ENCODE results near the gene CPM. TPM values are rescaled to one million over a fixed set of nuclear protein-coding genes. Genes with fewer than 3 reads are reported as not detected.

CPM gene
- 10 to 100 TPM; 17.3 to 36.2 (median 27.6) TPM for polyA plus RNA-seq (ENCODE audit: insufficient read length in 4 of 4)

DNA sequence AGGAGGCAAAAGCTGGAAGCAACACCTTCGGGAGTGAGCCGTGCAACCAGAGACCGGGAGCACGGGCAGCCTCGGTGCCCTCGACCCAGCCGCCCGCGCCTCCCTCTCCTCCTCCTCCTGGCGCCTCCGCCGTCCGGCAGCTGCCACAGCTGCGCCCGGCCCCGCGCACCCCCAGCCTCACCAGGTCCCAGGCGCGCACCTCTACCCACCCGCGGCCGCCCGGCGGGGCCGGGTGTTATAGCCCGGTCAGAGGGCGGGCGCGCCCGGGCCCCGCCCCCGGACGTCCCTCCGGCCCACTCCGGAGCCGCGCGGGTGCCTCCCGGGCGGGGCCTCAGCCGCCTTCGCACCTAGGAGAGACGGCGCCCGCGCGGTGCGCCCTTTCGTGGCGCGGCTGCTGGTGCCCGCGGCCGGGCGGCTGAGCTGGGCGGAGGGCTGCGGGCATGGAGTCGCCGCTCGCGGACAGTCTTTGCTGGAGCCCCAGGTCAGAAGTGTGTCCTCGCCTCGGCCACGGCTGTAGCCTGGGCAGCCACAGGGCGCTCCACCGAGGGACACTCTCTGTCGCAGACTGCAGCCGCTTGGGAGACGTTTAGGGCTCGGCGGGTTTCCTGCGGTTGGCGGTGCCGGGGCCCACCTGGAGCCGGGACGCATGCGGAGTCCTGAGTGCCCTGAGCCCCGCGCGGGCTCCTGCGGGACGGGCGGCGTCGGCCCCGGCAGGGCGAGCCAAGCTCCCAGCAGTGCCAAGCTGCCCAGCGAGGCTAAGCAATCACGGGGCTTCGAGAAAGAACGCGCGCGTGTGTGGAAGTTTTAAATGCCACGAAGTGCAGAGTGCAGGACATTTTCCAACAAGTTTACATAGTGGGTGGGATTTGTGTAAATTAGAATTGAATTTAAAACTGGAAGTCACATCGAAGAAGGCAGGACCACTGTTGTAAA lies at the start of gene CPM:
TSS of gene CPM (minus strand) at position 211 of the 933 bp plus-strand sequence. CDS start 334 bp downstream, outside the sequence.
- DNase-seq (ENCODE audit: low read depth in 4 of 4, low spot score in 2 of 4) = peak; percentile 29 to 66 (median 30)

GRCh38 chr12:68981516-68981915 lies 48.5 kb upstream of the CPM start:
- no peak for DNase-seq (ENCODE audit: low read depth in 4 of 4, low spot score in 2 of 4)

DNA sequence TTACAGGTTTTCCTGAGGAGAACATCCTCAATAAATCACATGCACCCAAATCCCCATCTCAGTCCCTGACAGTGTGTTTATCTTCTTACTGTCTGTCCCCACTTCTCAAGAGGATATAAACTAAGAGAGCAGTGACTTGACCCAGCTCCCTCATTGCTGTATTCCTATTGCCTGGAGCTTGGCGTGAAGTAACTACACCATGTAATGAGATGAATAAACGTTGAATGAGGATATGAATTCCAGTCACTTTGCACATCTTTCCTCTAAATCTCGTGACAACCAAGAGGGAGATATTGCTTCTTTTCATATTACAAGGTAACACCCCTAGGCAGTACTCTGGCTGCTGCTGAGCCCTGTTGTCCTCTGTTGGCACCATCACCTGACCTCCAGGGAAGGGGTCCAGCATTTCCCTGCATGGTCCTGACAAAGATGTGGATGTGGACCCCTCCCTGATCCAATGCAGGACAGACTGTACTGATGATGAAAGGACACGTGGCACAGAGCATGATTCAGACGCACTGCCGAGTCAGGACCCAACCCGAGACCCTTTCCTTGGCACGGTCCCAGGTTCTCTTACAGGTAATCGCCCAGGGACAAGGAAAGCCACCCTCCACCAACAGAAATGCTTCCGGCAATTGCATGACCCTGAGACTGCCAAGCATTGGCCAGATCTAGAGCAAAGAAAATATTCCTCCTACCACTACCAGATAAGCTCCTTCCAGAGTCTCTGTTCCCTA lies 47.7 kb upstream of the CPM start:
- no peak for DNase-seq (ENCODE audit: low read depth in 4 of 4, low spot score in 2 of 4)

DNA sequence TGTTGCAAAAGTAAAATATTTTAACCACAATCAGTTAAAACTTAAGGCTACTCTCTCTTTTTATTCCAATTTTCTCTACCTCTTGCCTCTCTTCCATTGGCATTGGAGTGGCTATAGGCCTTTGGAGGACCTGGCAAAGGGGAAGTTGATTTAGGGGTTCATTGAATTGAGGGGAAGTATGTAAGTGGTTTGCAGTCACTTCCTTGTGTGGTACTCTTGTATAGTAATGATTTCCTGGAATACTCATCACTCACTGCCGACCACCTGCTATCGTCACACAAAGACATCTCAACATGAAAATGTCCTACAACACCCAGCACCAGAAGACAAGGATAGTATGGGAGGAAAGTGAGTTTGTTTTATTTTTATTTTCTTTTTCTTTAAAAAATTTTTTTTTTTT lies 45.7 kb upstream of the CPM start:
- DNase-seq (ENCODE audit: low read depth in 4 of 4, low spot score in 2 of 4) = no peak

- DNase-seq (ENCODE audit: low read depth in 4 of 4, low spot score in 2 of 4) = no peak
Observed at GRCh38 chr12:68977909-68978610, 45.1 kb upstream of the CPM start.

- no peak for DNase-seq (ENCODE audit: low read depth in 4 of 4, low spot score in 2 of 4)
Observed at GRCh38 chr12:68977335-68977734, 44.4 kb upstream of the CPM start.

GRCh38 chr12:68976395-68976841 lies 43.4 kb upstream of the CPM start:
- no peak for DNase-seq (ENCODE audit: low read depth in 4 of 4, low spot score in 2 of 4)

DNA sequence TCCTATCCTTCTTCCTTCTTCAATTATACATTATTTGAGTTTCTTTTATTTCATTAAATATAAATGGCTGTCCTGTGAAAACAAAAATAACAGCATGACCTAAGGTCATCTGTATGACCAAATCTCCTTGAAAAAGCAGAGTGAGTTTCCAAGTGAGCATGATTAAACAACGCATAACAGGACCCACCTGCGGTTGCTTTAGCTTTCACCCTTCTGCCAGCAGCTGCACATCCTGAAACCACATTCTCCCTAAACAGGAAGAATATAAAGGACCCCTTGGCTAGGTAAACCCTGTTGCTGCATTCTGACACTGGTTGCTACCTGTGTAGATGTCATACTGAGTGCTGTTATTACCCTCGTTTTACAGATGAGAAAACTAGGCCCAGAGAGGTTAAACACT lies 42.8 kb upstream of the CPM start:
- no peak for DNase-seq (ENCODE audit: low read depth in 4 of 4, low spot score in 2 of 4)

GRCh38 chr12:68972595-68972994 lies 39.6 kb upstream of the CPM start:
- no peak for DNase-seq (ENCODE audit: low read depth in 4 of 4, low spot score in 2 of 4)

DNA sequence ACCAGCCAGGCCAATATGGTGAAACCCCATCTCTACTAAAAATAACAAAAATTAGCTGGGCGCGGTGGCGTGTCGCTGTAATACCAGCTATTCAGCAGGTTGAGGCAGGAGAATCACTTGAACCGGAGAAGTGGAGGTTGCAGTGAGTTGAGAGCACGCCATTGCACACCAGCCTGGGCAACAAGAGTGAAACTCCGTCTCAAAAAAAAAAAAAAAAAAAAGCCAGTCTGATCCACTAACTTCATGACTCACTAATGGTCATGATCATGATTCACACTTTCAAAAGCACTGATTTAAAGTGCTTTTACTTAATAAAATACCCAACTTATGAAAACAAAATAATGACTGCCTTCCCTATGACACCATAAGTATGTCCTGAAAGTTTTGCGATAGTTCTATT lies 38.4 kb upstream of the CPM start:
- no peak for DNase-seq (ENCODE audit: low read depth in 4 of 4, low spot score in 2 of 4)

DNA sequence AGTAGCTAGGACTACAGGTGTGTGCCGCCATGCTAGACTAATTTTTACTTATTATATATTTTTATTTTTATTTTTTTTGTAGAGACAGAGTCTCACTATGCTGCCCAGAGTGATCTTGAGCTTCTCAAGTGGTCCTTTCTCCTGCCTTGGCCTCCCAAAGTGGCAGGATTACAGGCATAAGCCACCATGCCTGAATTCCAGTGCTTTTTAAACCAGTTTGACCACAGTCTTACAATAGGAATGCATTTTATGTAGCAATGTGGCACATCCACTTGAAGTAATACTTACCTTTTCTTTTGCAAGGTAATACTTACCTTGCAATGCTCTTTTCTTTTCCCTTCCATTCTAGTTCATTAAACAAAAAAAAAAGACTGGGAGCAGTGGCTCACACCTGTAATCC lies 38.0 kb upstream of the CPM start:
- no peak for DNase-seq (ENCODE audit: low read depth in 4 of 4, low spot score in 2 of 4)

GRCh38 chr12:68970306-68970705 lies 37.3 kb upstream of the CPM start:
- DNase-seq (ENCODE audit: low read depth in 4 of 4, low spot score in 2 of 4) = no peak

DNA sequence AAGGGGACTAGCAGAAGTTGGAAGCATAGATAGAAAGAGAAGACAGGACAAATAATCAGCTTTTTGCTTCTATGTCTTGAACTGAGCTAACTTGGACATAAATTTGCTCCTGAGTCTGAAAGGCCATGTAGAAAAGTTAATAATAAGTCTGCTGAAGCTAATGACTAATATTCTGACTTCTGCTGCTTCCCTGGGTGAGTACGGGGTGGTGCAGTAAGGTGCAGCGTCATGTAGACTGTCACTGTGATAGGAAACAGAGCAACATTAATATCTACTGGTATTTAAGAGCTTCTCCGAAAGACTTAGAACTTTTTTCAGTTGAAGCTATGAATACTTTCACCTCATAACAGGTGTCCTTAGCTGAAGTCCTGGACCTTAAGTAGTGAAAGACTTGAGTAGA lies 34.1 kb upstream of the CPM start:
- DNase-seq (ENCODE audit: low read depth in 4 of 4, low spot score in 2 of 4) = no peak

GRCh38 chr12:68963856-68964745 lies 31.1 kb upstream of the CPM start:
- no peak for DNase-seq (ENCODE audit: low read depth in 4 of 4, low spot score in 2 of 4)

DNA sequence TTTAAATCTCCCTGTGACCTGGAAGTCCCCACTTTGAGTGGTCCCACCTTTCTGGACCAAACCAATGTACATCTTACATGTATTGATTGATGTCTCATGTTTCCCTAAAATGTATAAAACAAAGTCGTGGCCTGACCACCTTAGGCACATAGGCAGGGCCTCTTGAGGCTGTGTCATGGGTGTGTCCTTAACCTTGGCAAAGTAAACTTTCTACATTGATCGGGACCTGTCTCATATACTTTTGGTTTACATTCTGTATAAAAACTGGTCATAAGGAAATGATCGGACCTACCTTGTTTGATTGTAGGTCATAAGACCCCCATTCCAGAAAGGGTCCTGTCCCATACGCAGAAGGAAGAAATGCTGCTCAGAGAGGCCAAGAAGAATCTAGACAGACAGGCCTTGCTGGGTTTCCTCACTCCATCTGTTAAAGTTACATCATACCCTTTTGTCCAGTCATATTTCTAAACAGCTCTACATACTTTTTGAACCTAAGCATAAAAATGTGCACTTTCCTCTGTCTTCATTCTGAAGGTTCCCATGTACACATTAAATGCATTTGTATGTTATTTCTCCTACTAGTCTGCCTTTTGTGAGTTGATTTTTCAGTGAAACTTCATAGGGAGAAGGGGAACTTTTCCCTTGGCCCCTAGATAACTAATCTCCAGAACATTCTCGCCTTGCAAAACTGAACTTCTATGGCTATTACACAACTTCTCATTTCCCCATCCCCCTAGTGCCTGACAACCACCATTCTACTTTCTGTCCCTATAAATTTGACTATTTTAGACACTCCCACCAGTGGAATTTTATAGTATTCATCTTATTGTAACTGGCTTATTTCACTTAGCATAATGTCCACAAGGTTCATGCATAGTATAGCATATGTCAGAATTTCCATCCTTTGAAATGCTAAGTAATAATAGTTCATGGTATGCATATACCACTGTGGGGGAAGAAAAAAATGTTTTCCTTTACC lies 30.2 kb upstream of the CPM start:
- DNase-seq (ENCODE audit: low read depth in 4 of 4, low spot score in 2 of 4) = no peak

DNA sequence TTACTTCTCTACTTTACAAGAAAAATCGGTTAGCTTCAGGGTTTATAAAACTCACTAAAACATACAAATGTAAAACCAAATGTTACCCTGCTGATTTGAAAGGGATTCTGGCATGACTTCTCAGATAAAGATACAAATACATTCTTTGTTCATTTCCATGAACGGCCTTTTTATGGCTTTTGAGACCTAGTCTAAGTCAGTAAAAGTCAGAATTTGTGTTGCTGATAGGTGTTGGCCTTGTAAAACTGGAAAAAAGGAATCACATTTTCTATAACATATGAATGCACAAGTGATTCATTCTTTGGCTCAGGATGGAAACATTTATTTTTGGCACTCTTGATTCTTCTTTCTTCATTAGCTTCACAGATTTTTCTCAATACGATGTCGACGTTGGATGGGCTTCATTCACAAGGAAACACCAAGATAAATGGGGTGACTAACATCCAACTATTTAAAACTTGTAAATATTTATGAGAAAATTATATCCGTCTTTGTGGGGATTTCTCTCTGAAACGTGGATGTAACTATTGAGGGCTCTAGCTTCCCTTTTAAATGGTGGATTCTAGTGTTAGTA lies 27.0 kb upstream of the CPM start:
- no peak for DNase-seq (ENCODE audit: low read depth in 4 of 4, low spot score in 2 of 4)

DNA sequence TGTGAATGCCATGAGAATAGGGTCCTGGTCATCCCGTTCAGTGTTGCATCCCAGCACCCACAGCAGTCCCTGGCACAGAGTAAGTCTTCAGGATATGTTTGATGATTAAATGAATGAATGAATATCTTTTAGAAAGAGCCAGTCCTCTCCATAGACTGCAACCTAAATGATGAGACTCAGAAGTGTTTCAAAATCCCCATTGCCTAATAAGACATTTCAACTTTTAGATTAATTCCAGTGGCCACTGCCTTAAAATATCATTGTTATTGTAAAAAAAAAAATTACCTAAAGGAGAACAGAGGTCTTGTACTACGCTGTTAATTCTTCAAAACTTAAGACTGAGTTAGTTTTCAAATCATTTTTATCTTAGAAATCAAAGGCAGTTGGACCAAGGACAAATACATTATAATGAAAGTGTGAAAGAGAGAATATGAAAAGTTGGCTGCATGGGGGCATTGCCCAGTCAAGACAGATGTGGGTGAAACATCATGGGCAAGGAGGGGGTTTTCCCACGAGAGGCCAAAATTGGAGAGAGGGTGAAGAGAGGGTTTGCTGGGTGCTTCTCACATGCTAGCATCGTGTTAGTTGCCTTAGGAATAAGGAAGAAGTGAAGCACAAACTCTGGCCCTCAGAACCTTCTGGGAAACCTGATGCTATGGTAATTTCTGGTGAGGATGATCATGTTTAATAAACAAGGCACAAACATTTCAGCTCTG lies 26.3 kb upstream of the CPM start:
- no peak for DNase-seq (ENCODE audit: low read depth in 4 of 4, low spot score in 2 of 4)

- DNase-seq (ENCODE audit: low read depth in 4 of 4, low spot score in 2 of 4) = no peak
Observed at GRCh38 chr12:68958322-68958721, 25.4 kb upstream of the CPM start.
